Upper lobe of right lung (tissue), 1 donor: Measurements from ENCODE around the gene ATP5MK. TPM values are rescaled to one million over a fixed set of nuclear protein-coding genes. Genes with fewer than 3 reads are reported as not detected.

ENCODE experiments used
- ATAC-seq: fragments of 200-7000 bp; cut with Tn5 transposase; one replicate; pipeline ENCODE4 v1.9.1; 2020; ENCODE audit warnings: mild to moderate bottlenecking, moderate library complexity
- DNase-seq: peaks from one replicate; pipeline ENCODE4 v3.0.0-alpha.2; 2020
- H3K27ac ChIP-seq: fragments of 200-600 bp; one replicate; pipeline ENCODE4 v1.8.0; 2022
- H3K27me3 ChIP-seq: fragments of 200-600 bp; one replicate; pipeline ENCODE4 v1.8.0; 2022; ENCODE audit warnings: mild to moderate bottlenecking
- H3K36me3 ChIP-seq: fragments of 200-600 bp; one replicate; pipeline ENCODE4 v1.8.0; 2022
- H3K4me1 ChIP-seq: fragments of 200-600 bp; one replicate; pipeline ENCODE4 v1.8.0; 2022
- H3K4me3 ChIP-seq: fragments of 200-600 bp; one replicate; pipeline ENCODE4 v1.8.0; 2022; ENCODE audit warnings: mild to moderate bottlenecking
- H3K9me3 ChIP-seq: fragments of 200-600 bp; one replicate; pipeline ENCODE4 v1.8.0; 2022
- intact Hi-C: fragments of 100-400 bp; cut with DNase I; formaldehyde crosslinking; loops from one replicate; pipeline ENCODE4 v1.11.0; 2022
- total RNA-seq: library from RNA; stranded (reverse); fragmentation: NEBNext Ultra II Directional; extraction: Animal tissue kit (Norgen Biotek cat#: 25700); gene quantifications from one replicate; pipeline ENCODE4 v1.2.1, GENCODE V29; 2021
- TF ChIP-seq, protein P1 (sequence below): fragments of 200-600 bp; IDR thresholded peaks from one replicate; pipeline ENCODE4 v1.8.0; 2022; ENCODE audit warnings: antibody characterized with exemption
- donor health status: DM: no; HTN: yes; CAD: no; lungs with severe emphysema.

ATP5MK gene
- total RNA-seq, 1 donor from 2014 or later, result 206 TPM

DNA sequence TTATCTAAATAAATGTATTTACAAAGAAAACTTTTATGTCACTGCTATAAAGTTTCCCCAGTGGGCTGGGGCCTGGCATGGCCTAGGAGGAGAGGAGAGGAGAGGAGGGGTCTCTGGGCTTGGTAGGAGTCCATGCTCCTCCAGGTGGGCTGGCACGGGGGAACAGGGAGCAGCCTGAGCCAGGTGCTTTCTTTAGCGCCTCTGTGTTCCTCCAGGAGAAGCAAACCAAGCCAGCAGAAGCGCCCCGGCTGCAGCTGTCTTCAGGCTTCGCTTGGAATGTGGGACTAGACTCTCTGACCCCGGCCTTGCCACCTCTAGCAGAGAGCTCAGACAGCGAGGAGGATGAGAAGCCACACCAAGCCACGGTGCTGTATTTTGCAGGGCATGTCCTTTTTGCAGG is 45.3 kb upstream of the ATP5MK start:
- TF ChIP-seq, protein P1, sequence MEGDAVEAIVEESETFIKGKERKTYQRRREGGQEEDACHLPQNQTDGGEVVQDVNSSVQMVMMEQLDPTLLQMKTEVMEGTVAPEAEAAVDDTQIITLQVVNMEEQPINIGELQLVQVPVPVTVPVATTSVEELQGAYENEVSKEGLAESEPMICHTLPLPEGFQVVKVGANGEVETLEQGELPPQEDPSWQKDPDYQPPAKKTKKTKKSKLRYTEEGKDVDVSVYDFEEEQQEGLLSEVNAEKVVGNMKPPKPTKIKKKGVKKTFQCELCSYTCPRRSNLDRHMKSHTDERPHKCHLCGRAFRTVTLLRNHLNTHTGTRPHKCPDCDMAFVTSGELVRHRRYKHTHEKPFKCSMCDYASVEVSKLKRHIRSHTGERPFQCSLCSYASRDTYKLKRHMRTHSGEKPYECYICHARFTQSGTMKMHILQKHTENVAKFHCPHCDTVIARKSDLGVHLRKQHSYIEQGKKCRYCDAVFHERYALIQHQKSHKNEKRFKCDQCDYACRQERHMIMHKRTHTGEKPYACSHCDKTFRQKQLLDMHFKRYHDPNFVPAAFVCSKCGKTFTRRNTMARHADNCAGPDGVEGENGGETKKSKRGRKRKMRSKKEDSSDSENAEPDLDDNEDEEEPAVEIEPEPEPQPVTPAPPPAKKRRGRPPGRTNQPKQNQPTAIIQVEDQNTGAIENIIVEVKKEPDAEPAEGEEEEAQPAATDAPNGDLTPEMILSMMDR, result no peak
- H3K36me3 ChIP-seq, result peaks cover 93% of the 10 kb centered on the region
- H3K4me3 ChIP-seq, result no peak overlapping the region
- H3K9me3 ChIP-seq, result no peaks in the 10 kb centered on the region
- ATAC-seq (no peak), DNase-seq (no peak)
- H3K27ac ChIP-seq, result no peak overlapping the region
- peaks cover 15% of the 10 kb centered on the region for H3K4me1 ChIP-seq
- H3K27me3 ChIP-seq, result no peaks in the 10 kb centered on the region
- intact Hi-C loops, result no loop called here

DNA sequence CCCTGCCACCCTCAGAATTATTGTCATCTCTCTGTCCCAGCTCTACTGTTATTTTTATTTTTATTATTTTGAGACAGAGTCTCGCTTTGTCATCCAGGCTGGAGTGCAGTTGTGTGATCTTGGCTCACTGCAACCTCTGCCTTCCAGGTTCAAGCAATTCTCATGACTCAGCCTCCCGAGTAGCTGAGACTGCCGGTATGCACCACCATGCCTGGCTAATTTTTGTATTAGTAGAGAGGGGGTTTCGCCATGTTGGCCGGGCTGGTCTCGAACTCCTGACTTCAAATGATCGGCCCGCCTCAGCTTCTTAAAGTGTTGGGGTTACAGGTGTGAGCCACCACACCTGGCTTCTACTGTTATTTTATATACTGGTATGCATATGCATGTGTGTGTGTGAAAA is 44.9 kb upstream of the ATP5MK start:
- Histone ChIP-seq H3K9me3 (no peaks in the 10 kb centered on the region), H3K27me3 (no peaks in the 10 kb centered on the region), H3K4me3 (no peak overlapping the region), H3K27ac (no peak overlapping the region), H3K36me3 (peaks cover 94% of the 10 kb centered on the region), H3K4me1 (peaks cover 10% of the 10 kb centered on the region)
- no peak for DNase-seq
- intact Hi-C loops, result no loop called here
- no peak for ATAC-seq
- TF ChIP-seq, protein P1, result no peak

DNA sequence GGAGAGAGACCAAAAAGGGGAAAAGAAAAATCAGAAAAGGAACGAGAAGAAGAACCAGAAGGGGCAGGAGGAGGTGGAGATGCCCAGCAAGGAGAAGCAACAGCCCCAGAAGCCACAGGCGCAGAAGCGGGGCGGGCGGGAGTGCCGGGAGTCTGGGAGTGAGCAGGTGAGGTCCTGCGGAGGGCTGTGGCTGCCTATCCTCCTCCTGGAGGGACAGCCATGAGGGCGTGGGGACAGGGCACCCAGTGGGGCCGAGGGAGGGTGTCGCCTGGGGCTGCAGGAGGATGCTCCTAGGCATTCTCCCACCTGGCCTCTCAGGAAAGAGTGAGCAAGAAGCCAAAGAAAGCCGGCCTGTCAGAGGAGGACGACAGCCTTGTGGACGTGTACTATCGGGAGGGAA is 44.1 kb upstream of the ATP5MK start:
- no peak for DNase-seq
- peaks cover 99% of the 10 kb centered on the region for H3K36me3 ChIP-seq
- H3K27ac ChIP-seq, result no peak overlapping the region
- no peaks in the 10 kb centered on the region for H3K9me3 ChIP-seq
- no peak overlapping the region for H3K4me3 ChIP-seq
- TF ChIP-seq, protein P1, result no peak
- peaks cover 3% of the 10 kb centered on the region for H3K4me1 ChIP-seq
- H3K27me3 ChIP-seq, result no peaks in the 10 kb centered on the region
- intact Hi-C loops, result no loop called here
- ATAC-seq, result no peak

DNA sequence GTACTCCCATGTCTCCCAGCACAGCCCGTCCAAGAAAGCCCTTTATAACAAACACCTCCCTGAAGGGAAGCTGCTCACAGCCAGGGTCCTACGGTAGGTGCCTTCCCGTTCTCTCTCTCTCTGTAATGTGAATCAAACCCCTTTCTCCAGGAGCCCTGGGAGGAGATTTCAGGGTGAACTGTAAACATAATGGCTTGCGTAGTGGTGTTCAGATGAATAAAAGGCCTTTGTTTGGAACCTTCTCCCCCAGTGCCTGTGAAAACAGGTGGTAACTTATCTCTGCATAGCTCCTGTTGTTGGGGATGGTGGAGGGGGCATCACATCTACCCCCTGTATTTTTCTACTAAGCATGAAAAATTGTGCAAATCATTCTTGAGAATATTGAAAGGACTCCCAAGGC is 43.5 kb upstream of the ATP5MK start:
- Histone ChIP-seq H3K27ac (no peak overlapping the region), H3K4me1 (no peaks in the 10 kb centered on the region), H3K9me3 (no peaks in the 10 kb centered on the region), H3K27me3 (no peaks in the 10 kb centered on the region), H3K4me3 (no peak overlapping the region), H3K36me3 (peaks cover 99% of the 10 kb centered on the region)
- TF ChIP-seq, protein P1, result no peak
- no peak for DNase-seq
- no peak for ATAC-seq
- intact Hi-C loops, result no loop called here

DNA sequence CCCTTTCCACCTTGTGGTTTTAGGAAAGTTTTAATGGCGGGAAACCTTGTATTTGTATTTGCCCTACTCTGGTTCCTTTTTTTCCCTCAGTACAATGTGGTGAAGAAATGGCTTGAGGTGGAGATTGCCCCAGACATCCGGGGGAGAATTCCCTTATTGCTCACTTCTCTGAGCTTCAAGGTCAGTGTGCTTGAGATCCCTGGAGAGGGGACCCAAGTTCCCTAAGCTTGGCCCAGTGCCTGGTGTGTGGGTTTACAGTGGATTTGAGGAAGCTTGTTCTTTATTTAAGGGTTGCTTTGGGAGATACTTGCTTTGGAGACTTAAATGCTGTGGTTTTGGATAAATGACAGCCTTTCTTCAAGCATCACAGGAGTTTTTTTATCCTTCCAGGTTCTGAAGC is 37.6 kb upstream of the ATP5MK start:
- Histone ChIP-seq H3K27me3 (no peaks in the 10 kb centered on the region), H3K4me3 (no peak overlapping the region), H3K27ac (no peak overlapping the region), H3K4me1 (no peaks in the 10 kb centered on the region), H3K36me3 (peaks cover 83% of the 10 kb centered on the region), H3K9me3 (no peaks in the 10 kb centered on the region)
- no peak for DNase-seq
- TF ChIP-seq, protein P1, result no peak
- intact Hi-C loops, result no loop called here
- peak; percentile 84 for ATAC-seq

DNA sequence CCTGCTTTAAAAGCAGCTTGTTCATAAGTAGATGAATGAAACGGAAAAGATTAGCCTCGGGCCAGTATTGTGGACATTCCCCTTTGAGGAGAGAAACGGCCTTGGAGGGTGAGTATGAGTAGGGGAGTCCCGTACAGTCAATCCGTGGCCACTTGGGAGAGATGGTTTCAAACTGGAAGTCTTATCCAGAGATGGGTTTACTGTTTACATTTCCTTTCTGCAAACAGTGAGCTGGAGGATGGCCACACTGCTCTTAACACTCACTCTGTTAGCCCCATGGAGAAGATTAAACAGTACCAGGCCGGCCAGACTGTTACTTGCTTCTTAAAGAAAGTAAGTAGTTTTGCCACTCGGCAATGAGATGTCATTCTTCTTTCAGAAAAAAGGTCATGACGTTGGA is 35.6 kb upstream of the ATP5MK start:
- H3K27me3 ChIP-seq, result no peaks in the 10 kb centered on the region
- peak; percentile 62 for ATAC-seq
- H3K4me3 ChIP-seq, result no peak overlapping the region
- H3K36me3 ChIP-seq, result peaks cover 75% of the 10 kb centered on the region
- intact Hi-C loops, result no loop called here
- no peak overlapping the region for H3K27ac ChIP-seq
- H3K4me1 ChIP-seq, result no peaks in the 10 kb centered on the region
- TF ChIP-seq, protein P1, result no peak
- no peak for DNase-seq
- H3K9me3 ChIP-seq, result no peaks in the 10 kb centered on the region
